ENCODE data around the gene SF3B3. TPM values are rescaled to one million over a fixed set of nuclear protein-coding genes. Genes with fewer than 3 reads are reported as not detected.
A peak's percentile ranks its signal among the peaks of the same experiment; 100 is the strongest.

Gene SF3B3
- polyA plus RNA-seq, 1 donor (not counting 4 experiments of a cell fraction or from before 2014, with no cell fraction given) = 142 TPM

GRCh38 chr16:70482624-70483023 lies 41.0 kb upstream of the SF3B3 start:
- dilution Hi-C loops (cut with MboI; ENCODE audit: extremely low pct_ligation_motif_present, low sequenced_read_pairs) = no loop called here
- no peaks in the 10 kb centered on the region for H3K9me1 ChIP-seq (ENCODE audit: control insufficient read depth, extremely low read depth, insufficient read depth, low read length)
- H3K9ac ChIP-seq (ENCODE audit: control insufficient read depth, extremely low read depth, insufficient read depth, low read length) = no peak overlapping the region
- H3K4me3 ChIP-seq (ENCODE audit: control insufficient read depth in 2 of 3, extremely low read depth in 1 of 3, insufficient read depth in 2 of 3, low read depth in 1 of 3, low read length in 3 of 3) = no peak overlapping the region
- H3K27me3 ChIP-seq (ENCODE audit: control insufficient read depth, extremely low read depth, insufficient read depth, low read length) = no peaks in the 10 kb centered on the region
- FAIRE-seq = no peak
- no peaks in the 10 kb centered on the region for H4K20me1 ChIP-seq (ENCODE audit: control insufficient read depth, extremely low read depth, insufficient read depth, low read length)
- DNase-seq (ENCODE audit: low read depth, low spot score) = no peak
- H3K79me2 ChIP-seq (ENCODE audit: control insufficient read depth, insufficient read depth, low read length) = no peaks in the 10 kb centered on the region
- no peak overlapping the region for H2AFZ ChIP-seq (ENCODE audit: control insufficient read depth, low read length)
- H3K9me3 ChIP-seq (ENCODE audit: control insufficient read depth, low read depth, low read length) = no peaks in the 10 kb centered on the region
- H3K27ac ChIP-seq (ENCODE audit: control insufficient read depth, insufficient read depth, low read length) = peak overlapping the region; percentile 26
- peaks cover 14 to 27% of the 10 kb centered on the region in 2 experiments for H3K36me3 ChIP-seq (ENCODE audit: control insufficient read depth in 2 of 2, extremely low read depth in 1 of 2, insufficient read depth in 2 of 2, low read length in 2 of 2)
- peak overlapping the region; percentile 27 for H3K4me2 ChIP-seq (ENCODE audit: control insufficient read depth, extremely low read depth, insufficient read depth, low read depth, low read length)
- no peak for TF ChIP-seq EZH2 (IDR thresholded peaks at IDR 0.05; ENCODE audit: low read length)
- TF ChIP-seq, protein P1, sequence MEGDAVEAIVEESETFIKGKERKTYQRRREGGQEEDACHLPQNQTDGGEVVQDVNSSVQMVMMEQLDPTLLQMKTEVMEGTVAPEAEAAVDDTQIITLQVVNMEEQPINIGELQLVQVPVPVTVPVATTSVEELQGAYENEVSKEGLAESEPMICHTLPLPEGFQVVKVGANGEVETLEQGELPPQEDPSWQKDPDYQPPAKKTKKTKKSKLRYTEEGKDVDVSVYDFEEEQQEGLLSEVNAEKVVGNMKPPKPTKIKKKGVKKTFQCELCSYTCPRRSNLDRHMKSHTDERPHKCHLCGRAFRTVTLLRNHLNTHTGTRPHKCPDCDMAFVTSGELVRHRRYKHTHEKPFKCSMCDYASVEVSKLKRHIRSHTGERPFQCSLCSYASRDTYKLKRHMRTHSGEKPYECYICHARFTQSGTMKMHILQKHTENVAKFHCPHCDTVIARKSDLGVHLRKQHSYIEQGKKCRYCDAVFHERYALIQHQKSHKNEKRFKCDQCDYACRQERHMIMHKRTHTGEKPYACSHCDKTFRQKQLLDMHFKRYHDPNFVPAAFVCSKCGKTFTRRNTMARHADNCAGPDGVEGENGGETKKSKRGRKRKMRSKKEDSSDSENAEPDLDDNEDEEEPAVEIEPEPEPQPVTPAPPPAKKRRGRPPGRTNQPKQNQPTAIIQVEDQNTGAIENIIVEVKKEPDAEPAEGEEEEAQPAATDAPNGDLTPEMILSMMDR (optimal IDR thresholded peaks at IDR 0.05 in 1 of 3, IDR thresholded peaks at IDR 0.05 in 1 of 3, conservative IDR thresholded peaks at IDR 0.05 in 1 of 3; ENCODE audit: extremely low read depth in 1 of 3, insufficient read depth in 2 of 3, low read length in 3 of 3) = no peak
- peaks cover 38% of the 10 kb centered on the region for H3K4me1 ChIP-seq (ENCODE audit: control insufficient read depth, extremely low read depth, insufficient read depth, low read length)

GRCh38 chr16:70483426-70483825 lies 40.2 kb upstream of the SF3B3 start:
- no peak for TF ChIP-seq EZH2 (IDR thresholded peaks at IDR 0.05; ENCODE audit: low read length)
- TF ChIP-seq, protein P1 (optimal IDR thresholded peaks at IDR 0.05 in 1 of 3, IDR thresholded peaks at IDR 0.05 in 1 of 3, conservative IDR thresholded peaks at IDR 0.05 in 1 of 3; ENCODE audit: extremely low read depth in 1 of 3, insufficient read depth in 2 of 3, low read length in 3 of 3) = no peak
- H3K4me1 ChIP-seq (ENCODE audit: control insufficient read depth, extremely low read depth, insufficient read depth, low read length) = peaks cover 34% of the 10 kb centered on the region
- no peak overlapping the region for H3K9ac ChIP-seq (ENCODE audit: control insufficient read depth, extremely low read depth, insufficient read depth, low read length)
- H3K4me3 ChIP-seq (ENCODE audit: control insufficient read depth in 2 of 3, extremely low read depth in 1 of 3, insufficient read depth in 2 of 3, low read depth in 1 of 3, low read length in 3 of 3) = no peak overlapping the region
- dilution Hi-C loops (cut with MboI; ENCODE audit: extremely low pct_ligation_motif_present, low sequenced_read_pairs) = no loop called here
- H3K4me2 ChIP-seq (ENCODE audit: control insufficient read depth, extremely low read depth, insufficient read depth, low read depth, low read length) = no peak overlapping the region
- no peaks in the 10 kb centered on the region for H3K9me3 ChIP-seq (ENCODE audit: control insufficient read depth, low read depth, low read length)
- peaks cover 14 to 24% of the 10 kb centered on the region in 2 experiments for H3K36me3 ChIP-seq (ENCODE audit: control insufficient read depth in 2 of 2, extremely low read depth in 1 of 2, insufficient read depth in 2 of 2, low read length in 2 of 2)
- no peaks in the 10 kb centered on the region for H3K9me1 ChIP-seq (ENCODE audit: control insufficient read depth, extremely low read depth, insufficient read depth, low read length)
- no peaks in the 10 kb centered on the region for H3K27me3 ChIP-seq (ENCODE audit: control insufficient read depth, extremely low read depth, insufficient read depth, low read length)
- H2AFZ ChIP-seq (ENCODE audit: control insufficient read depth, low read length) = no peak overlapping the region
- no peak for DNase-seq (ENCODE audit: low read depth, low spot score)
- H3K27ac ChIP-seq (ENCODE audit: control insufficient read depth, insufficient read depth, low read length) = no peak overlapping the region
- no peaks in the 10 kb centered on the region for H4K20me1 ChIP-seq (ENCODE audit: control insufficient read depth, extremely low read depth, insufficient read depth, low read length)
- no peaks in the 10 kb centered on the region for H3K79me2 ChIP-seq (ENCODE audit: control insufficient read depth, insufficient read depth, low read length)
- FAIRE-seq = no peak
